Mononuclear cell (primary cell): ENCODE measurements around the gene JPH3. TPM values are rescaled to one million over a fixed set of nuclear protein-coding genes. Genes with fewer than 3 reads are reported as not detected.
A peak's percentile ranks its signal among the peaks of the same experiment; 100 is the strongest.

Source experiments
- H3K27me3 ChIP-seq: 2 replicates; pipeline ENCODE4 v1.6.0; 2011; ENCODE audit warnings: low read length, control low read depth; ENCODE audit not compliant: insufficient read depth
- H3K4me1 ChIP-seq: 2 replicates; pipeline ENCODE4 v1.5.1; 2011; ENCODE audit warnings: mild to moderate bottlenecking, low read length, control low read depth; ENCODE audit not compliant: insufficient read depth
- H3K4me3 ChIP-seq: 2 replicates; pipeline ENCODE4 v1.5.1; 2011; ENCODE audit warnings: mild to moderate bottlenecking, low read length, moderate library complexity
- H3K9me3 ChIP-seq: 2 replicates; pipeline ENCODE4 v1.5.1; 2011; ENCODE audit warnings: low read depth, mild to moderate bottlenecking, control low read depth, low read length
- total RNA-seq: library from RNA; depleted of rRNA; stranded (reverse); fragments of >200 nt; gene quantifications from one replicate; pipeline ENCODE4 v1.2.3, GENCODE V29; 2012

The JPH3 gene
- total RNA-seq, 1 donor, result not detected

DNA sequence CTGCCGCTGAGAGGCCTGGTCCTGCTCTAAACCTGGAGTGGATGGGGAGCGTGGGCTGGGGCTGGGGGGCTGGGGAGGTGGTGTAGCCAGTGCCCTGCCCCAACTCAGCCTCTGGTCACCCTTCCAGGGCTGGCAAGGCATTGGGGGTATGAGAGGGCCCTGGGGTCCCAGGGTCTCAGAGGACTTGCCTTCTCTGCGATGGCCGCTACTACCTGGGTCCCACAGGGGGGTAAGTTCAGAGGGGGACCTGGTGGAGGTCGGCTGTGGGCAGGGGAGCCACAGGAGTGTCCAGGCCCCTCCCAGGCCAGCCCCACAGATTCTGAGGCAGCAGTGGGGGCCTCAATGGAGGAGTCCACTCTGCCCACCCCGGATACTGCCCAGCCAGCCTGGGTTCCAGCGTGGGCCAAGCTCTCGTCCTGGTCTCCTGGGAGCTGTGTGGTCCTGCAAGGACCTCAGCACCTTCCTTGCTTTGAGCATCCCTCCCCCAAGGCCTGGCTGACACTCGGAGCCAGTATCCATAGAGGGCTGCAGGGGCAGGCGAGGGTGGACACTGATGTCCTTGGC, 20.5 kb downstream of the JPH3 start:
- H3K4me3 ChIP-seq, result no peak overlapping the region
- H3K27me3 ChIP-seq, result no peaks in the 10 kb centered on the region
- H3K9me3 ChIP-seq, result no peaks in the 10 kb centered on the region
- H3K4me1 ChIP-seq, result no peaks in the 10 kb centered on the region

DNA sequence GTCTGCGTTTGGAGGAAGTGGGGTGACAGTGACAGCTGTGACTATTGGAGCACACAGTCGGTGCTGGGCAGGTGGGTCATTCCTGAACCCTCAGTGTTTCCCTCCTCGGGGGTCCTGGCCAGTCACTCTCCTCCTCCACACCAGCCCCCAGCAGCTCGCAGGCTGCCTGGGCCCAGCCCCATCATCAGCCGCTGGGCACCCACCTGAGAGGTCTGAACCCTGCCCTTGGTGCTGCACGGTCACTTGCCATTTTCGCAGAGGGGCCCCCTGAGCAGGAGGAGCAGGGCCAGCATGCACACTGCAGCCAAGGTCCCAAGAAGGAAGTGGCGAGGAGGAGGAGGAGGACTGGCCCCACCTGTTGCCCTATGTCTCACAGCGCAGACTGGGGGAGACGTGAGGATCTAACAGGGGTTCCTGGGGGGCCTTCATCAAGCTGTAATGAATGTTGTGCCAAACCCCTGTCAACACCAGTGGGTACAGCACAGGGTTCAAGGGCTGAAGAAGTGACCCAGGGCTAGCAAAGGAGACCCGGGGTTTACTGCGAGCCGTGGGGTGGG, 23.0 kb downstream of the JPH3 start:
- Histone ChIP-seq H3K4me1 (no peaks in the 10 kb centered on the region), H3K27me3 (no peaks in the 10 kb centered on the region), H3K4me3 (no peak overlapping the region), H3K9me3 (no peaks in the 10 kb centered on the region)

DNA sequence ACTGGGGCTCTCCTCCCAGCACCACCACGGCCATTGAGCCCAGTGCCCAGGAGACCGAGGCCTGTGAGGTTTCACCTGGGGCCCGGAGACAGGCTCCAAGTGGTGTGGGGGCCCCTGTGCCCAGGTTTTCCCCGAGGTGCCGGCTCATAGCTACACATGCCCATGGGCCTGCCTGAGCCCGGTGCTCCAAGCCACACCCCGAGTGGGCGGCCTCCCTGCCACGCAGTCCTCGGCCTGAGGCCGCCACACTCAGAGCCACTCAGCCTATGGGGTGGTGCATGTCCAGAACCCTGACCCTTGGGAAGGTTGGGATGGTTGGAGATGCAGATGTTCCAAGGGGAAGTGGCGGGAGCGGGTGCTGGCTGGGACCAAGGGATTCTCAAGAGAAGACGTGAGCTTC, 24.1 kb downstream of the JPH3 start:
- H3K4me1 ChIP-seq, result no peaks in the 10 kb centered on the region
- peaks cover 6% of the 10 kb centered on the region for H3K27me3 ChIP-seq
- no peak overlapping the region for H3K4me3 ChIP-seq
- H3K9me3 ChIP-seq, result peaks cover 6% of the 10 kb centered on the region

DNA sequence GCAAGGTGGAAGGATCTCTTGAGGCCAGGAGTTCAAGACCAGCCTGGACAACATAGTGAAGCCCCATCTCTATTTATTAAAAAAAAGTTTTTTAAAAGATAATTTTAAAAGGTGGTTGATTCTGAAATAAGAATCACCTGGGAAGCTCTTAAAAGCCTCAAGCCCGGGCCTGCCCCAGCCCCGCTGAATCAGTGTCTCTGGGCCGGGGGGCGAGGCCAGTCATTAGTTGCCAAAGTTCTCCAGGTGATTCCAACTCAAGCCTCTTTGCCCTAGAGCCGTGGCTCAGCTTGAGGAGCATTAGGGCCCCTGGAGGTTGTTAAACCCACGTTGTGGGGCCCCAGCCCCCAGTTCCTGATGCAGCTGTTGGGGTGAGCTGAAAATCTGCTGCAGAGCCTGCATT, 24.6 kb downstream of the JPH3 start:
- Histone ChIP-seq H3K27me3 (peaks cover 6% of the 10 kb centered on the region), H3K4me1 (no peaks in the 10 kb centered on the region), H3K9me3 (peaks cover 6% of the 10 kb centered on the region), H3K4me3 (no peak overlapping the region)

DNA sequence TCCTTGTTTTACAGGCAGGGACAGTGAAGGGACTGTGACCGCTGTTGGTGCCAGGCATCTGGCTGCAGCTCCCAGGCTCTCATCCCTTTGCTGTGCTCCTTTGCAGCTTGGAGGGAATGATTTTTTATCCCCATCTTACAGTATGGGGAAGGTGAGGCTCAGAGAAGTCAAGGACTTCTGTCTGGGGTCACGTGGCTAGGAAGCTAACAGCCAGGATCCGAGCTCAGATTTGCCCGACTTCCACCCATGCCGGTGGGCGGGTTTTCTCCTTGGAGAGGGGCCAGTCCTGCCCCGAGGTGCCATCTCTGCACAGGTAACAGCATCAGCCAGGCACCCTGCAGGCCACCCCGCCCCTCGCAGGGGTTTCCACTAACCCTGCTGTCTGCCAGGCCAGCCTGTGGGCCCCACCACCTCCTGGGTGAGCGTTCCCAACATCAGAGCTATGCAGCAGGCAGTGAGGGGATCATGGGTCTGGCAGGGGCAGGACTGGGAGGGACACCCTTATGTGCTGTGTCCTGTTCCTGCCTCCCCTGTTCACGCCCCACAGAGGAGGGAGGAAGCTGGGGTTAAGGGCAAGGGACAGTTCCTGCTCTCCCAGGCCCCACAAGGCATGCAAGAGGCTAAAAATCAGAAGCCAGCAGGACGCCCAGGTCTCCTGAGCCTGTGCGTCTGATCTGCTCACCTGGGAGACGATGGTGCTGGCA, 25.4 kb downstream of the JPH3 start:
- no peak overlapping the region for H3K4me3 ChIP-seq

DNA sequence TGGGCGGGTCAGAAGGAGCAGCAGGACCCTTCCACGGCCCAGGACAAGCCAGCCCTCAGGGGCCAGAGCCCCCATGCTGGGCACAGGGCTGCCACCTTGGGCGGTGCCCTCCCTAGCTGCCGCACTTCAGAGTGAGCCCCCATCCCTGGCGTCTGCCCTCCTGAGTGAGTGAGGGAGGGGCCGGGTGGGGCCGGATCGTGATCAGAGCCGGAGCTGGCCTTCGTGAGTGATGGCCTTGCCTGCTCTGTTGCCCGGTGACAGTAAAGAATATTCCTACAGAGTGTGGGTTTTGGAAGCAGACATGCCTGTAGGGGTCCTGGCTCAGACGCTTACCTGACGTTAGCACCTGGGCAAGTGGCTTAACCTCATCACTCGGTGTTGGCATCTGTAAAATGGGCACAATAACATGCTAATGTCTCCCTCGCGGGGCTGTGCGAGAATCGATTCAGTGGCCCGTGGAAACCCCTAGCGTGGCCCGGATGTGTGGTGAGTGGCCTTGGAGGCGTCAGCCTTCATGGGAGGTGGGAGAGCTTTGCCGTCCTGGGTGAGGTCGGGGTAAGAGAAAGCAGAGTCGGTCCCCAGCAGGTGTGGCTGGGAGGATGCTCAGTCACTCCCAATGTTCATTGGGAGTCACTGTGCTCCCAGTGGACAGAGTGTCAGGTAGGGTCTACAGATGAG, 26.1 kb downstream of the JPH3 start:
- H3K9me3 ChIP-seq, result peaks cover 6% of the 10 kb centered on the region
- peaks cover 9% of the 10 kb centered on the region for H3K27me3 ChIP-seq
- no peak overlapping the region for H3K4me3 ChIP-seq
- H3K4me1 ChIP-seq, result no peaks in the 10 kb centered on the region

More for the DNA sequence above, 25.4 kb downstream of the JPH3 start:
- peaks cover 9% of the 10 kb centered on the region for H3K27me3 ChIP-seq
- H3K4me1 ChIP-seq, result no peaks in the 10 kb centered on the region
- peaks cover 6% of the 10 kb centered on the region for H3K9me3 ChIP-seq

DNA sequence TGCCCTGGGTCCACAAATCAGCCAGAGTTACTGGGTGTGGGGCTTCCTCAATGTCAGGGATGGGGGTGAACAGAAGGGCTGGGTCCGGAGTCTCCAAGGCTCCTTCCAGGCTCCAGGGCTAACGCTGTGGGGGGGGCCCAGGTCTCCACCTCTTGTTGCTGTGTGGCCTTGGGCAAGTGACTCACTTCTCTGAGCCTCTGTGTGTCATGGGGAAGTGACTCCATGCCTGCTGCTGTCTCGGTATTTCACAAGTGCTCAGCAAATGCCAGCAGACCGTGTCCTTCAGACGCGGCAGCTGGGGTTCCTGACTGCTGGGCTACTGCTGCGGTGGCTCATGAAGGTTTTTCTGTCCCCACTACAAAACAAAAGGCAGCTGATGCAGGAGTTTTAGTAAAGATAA, 26.6 kb downstream of the JPH3 start:
- Histone ChIP-seq H3K27me3 (peaks cover 9% of the 10 kb centered on the region), H3K4me3 (no peak overlapping the region), H3K9me3 (peaks cover 6% of the 10 kb centered on the region), H3K4me1 (no peaks in the 10 kb centered on the region)

DNA sequence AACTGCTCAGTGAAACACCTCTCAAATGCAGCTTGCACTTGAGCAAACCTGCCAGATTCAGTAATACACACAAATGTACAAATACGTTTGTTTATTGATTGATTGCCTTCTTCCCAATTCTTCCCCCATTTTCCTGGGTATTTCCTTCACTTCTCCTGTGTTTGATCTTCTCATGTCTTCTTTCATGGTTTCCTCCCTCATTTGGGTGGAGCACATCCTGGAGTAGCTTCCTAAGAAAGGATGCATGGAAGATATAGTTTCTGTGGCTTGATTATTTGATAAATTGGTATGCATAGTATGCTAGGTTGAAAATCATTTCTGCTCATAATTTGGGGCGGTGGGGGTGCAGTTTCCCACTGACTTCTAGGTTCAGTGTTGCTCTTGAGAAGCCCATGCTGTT, 28.8 kb downstream of the JPH3 start:
- H3K4me1 ChIP-seq, result peaks cover 11% of the 10 kb centered on the region
- H3K27me3 ChIP-seq, result peaks cover 9% of the 10 kb centered on the region
- H3K9me3 ChIP-seq, result peaks cover 6% of the 10 kb centered on the region
- H3K4me3 ChIP-seq, result no peak overlapping the region

DNA sequence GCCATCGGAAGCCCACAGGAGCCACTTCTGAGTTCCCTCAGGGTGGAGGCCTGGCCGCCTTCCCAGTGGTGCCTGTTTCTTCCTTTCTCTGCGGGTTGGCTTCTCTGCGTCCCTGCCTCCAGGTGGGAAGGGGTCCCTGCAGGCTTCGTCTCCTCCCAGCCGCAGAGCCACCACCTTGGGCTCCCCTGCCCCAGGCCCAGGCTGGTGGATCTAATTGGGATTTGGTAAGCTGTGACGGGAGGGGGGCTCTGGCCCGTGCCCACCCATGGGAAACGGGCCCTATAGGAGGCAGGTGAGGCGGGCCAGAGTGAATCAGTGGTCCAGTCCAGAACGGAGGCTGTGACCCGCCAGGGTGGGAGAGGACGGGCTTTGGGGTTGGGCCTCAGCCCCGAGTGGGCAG, 32.1 kb downstream of the JPH3 start:
- Histone ChIP-seq H3K27me3 (peaks cover 9% of the 10 kb centered on the region), H3K9me3 (peaks cover 6% of the 10 kb centered on the region), H3K4me1 (peaks cover 17% of the 10 kb centered on the region), H3K4me3 (no peak overlapping the region)

DNA sequence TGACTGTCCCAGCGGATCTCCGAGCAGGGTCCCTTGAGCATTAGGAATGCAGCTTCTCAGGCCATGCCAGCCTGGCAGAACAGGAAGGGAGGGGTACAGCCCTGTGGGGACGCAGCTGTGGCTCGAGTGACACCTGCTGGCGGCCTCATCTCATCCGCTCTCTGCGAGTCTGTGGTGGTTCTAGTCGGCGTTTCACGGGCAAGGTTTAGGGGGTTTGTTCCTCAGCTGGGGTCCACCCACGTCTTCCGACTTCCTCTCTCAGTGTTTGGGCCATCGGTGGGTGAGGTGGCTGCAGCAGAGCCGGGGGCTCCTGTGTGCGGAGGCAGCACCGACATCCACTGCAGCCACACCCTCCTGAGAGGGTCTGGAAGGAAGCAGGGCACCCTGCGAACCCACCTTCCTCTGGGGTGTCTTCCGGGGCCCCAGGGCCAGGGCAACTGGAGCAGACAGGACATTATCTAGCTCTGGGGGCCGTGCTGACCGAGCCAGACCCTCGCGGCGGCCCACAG, 33.3 kb downstream of the JPH3 start:
- peaks cover 17% of the 10 kb centered on the region for H3K4me1 ChIP-seq
- H3K4me3 ChIP-seq, result peak overlapping the region; percentile 5
- H3K27me3 ChIP-seq, result peaks cover 9% of the 10 kb centered on the region
- H3K9me3 ChIP-seq, result peaks cover 5% of the 10 kb centered on the region

DNA sequence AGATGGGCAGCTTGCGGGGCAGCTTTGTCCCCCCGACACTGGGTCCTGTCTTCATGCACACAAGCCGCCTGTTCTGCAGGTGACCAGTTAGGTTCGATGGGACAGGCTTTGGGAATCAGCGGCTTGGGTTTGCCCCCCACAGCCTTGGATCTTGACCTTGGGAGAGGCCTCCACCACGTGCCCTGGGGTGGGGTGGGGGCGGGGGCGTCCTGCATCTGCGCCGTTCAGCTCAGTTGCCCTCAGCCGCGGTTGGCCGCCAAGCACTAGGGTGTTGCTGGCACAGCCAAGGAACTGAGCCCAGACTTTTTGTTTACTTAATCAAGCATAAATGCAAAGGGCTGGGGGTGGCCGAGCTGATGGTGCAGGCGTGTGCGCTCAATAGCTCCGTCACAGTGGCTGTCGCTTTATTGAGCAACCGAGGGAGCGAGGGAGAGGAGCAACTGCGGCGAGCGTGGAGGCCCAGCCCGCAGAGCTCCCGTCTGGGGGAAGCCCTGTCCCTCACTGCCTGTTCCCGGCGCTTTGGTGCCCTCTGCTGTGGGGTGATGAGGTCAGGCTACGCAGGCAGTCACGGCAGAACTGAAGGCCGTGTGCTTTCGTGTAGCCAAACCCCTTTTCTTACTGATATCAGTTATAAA, 33.9 kb downstream of the JPH3 start:
- Histone ChIP-seq H3K4me3 (no peak overlapping the region), H3K4me1 (peaks cover 17% of the 10 kb centered on the region), H3K27me3 (peaks cover 5% of the 10 kb centered on the region), H3K9me3 (no peaks in the 10 kb centered on the region)

DNA sequence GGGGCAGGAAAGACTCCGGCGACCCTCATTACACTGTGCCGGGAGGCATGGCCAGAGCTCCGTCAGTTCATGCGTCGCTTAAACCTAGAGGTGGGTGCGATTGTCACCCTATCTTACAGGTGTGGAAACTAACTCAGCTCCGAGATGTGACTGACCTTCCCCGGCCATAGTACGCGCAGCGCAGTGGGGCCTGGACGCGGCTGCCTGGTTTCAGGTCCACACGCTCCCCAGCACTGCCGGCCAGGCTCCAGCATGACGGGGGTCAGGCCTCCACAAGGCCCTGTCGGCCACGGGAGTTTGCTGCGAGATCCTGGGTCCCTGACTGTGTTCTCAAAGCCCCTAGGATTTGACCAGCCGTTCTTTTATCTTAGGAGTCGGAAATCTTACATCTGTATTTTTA, 34.4 kb downstream of the JPH3 start:
- H3K27me3 ChIP-seq, result peaks cover 2% of the 10 kb centered on the region
- peaks cover 17% of the 10 kb centered on the region for H3K4me1 ChIP-seq
- H3K9me3 ChIP-seq, result no peaks in the 10 kb centered on the region
- no peak overlapping the region for H3K4me3 ChIP-seq

DNA sequence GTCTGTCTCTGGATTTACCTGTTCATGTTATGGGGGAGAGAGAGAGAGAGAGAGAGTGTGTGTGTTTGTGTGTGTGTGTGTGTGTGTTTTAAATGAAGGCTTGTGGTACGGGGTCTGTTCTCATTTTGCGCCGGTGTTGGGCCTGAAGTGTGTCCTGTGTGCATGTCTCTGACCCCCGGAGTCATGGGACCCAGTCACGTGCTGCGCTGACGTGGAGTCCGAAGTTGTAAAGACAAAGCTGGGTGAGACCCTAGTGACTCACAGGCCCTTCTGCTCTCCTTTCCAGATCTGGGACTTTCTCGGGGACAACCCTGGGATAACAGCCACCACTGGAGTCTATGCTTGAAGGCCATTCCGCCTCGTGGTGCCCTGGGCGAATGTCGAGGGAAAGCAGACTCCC, 35.0 kb downstream of the JPH3 start:
- no peaks in the 10 kb centered on the region for H3K9me3 ChIP-seq
- no peak overlapping the region for H3K4me3 ChIP-seq
- H3K4me1 ChIP-seq, result peaks cover 17% of the 10 kb centered on the region
- no peaks in the 10 kb centered on the region for H3K27me3 ChIP-seq

DNA sequence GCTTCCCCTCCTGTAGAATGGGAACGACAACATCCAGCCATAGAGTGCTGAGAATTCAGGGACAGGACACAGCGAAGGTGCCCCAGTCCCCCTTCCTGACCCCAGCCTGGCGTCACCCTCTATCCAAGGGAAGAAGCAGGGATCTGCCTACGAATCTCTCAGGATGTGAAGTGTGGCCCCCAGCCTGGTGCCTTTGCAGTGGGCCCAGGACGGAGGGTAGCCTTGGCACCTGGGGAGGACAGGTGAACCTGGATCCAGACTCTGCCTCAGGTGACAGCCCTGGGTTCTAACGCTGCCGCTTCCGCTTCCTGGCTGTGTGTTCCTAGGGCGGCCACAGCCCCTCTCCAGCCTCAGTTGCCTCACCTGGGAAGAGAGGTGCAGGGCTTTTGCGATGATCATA, 36.4 kb downstream of the JPH3 start:
- peaks cover 17% of the 10 kb centered on the region for H3K4me1 ChIP-seq
- H3K4me3 ChIP-seq, result no peak overlapping the region
- H3K9me3 ChIP-seq, result no peaks in the 10 kb centered on the region

DNA sequence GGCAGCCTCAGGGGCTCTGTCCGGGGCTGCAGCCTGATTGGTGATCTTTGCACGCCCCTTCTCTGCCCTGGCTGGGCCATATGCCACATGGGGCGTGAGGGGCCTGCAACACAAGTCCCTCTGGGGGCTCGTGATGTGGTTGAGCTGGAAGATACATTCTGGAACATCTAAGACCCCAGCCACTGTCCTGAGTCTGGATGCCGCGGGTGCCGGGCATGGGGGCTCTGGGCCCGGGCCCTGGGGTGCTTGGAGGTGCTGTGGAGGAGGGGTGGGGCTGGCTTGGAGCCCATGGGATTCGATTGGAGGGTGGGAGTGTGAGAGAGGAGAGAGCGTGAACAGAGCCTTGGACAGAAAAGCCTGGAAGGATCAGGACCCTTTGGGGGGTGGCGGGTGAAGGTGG, 39.4 kb downstream of the JPH3 start:
- Histone ChIP-seq H3K9me3 (no peaks in the 10 kb centered on the region), H3K27me3 (no peaks in the 10 kb centered on the region), H3K4me1 (no peaks in the 10 kb centered on the region), H3K4me3 (no peak overlapping the region)

More for the DNA sequence above, 36.4 kb downstream of the JPH3 start:
- no peaks in the 10 kb centered on the region for H3K27me3 ChIP-seq
